HG03469 (cell line): Measurements from ENCODE around the gene ZDHHC14.

Experiments used
- ATAC-seq: cut with Tn5 transposase; IDR thresholded peaks from one replicate; pipeline ENCODE4 v1.9.1; 2021; ENCODE audit warnings: mild to moderate bottlenecking, moderate library complexity, moderate number of reproducible peaks; ENCODE audit not compliant: unreplicated experiment

Gene ZDHHC14

DNA sequence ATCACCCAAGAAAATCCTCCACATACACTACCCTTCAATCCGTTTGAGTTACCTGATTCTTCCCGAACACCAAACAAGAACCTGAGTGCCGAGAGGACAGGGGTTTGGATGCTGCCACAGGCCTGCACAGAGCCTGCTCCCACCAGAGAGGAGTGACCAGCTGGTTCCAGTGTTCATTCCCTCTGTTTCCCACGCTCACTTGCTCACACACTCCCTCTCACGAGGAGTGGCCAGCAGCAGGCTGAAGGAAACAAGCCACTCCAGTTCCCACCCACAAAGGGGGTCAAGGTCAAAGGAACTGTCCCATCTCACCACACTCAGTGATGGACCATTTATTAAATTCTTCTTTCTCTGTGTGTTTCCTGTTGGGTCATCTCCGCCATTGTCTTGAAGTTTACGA lies 344.8 kb downstream of the ZDHHC14 start:
- ATAC-seq: no peak

DNA sequence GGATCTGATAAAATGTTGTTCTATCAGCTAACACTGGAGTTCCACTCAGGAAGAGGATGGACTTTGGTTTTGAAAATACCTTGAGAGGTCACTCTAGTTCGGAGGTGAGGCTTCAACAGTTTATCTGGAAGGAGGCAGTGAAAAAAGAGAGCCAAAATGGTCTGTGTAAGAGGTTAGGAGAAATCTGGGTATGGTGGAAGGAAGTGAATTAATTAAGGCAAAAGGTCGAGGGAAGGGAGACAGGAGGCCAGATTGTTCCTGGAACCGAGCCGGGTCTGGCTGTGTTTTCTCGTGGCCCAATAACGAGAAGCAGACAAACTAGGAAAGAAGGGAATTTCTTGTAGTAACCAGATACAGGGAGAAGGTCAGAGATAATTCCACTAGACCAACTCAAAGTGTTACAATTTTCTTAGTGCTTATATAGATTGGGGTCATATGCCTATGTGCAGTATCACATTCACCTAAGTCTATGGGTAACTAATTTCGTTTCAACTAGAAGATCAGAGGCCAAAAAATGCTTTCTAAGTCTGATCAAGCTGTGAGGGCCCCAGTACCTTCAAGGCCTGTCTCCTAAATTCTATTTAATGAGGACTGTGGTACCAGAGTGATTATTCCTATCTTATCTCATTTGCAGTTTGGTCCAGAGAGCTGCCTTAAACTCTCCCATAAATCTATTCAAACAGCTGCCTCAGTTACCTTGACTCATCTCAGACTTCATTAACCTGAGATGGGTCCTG lies 346.1 kb downstream of the ZDHHC14 start:
- no peak for ATAC-seq
